GM12878 (cell line): ENCODE results near the gene PPP1R13L. TPM values are rescaled to one million over a fixed set of nuclear protein-coding genes. Genes with fewer than 3 reads are reported as not detected.

Experiments used
- ATAC-seq: fragments of 200-7000 bp; cut with Tn5 transposase; 3 replicates; pipeline ENCODE4 v1.9.1; 2020; ENCODE audit warnings: mild to moderate bottlenecking, moderate library complexity
- BruUV-seq: library from RNA; stranded (reverse); fragments of 400-500 nt; replicated peaks from 2 replicates; lab custom pipeline; 2021; lab: Mats Ljungman, UMichigan
- CTCF ChIA-PET: fragments of 300-600 bp; sonication (Branson Sonifier 250); formaldehyde crosslinking; extraction: SDS; loops from one replicate; lab custom pipeline; 2021; ENCODE audit warnings: inconsistent platforms; lab: Yijun Ruan, JAX
- POLR2A ChIA-PET: fragments of 350-600 bp; formaldehyde crosslinking; extraction: SDS; loops from one replicate; lab custom pipeline; 2021; ENCODE audit warnings: inconsistent platforms; lab: Charles Lee
- RAD21 ChIA-PET: fragments of 300-600 bp; sonication (Branson Sonifier 250); formaldehyde crosslinking; loops from one replicate; lab custom pipeline; 2023; ENCODE audit warnings: antibody characterized with exemption; ENCODE audit not compliant: unreplicated experiment; lab: Charles Lee
- SMC1A ChIA-PET: fragments of 300-600 bp; sonication (Branson Sonifier 250); formaldehyde crosslinking; loops from one replicate; lab custom pipeline; 2023; ENCODE audit not compliant: unreplicated experiment, uncharacterized antibody; lab: Charles Lee
- DNase-seq: peaks from one replicate; pipeline ENCODE4 v3.0.0-alpha.2; 2011; ENCODE audit warnings: low read depth, low spot score
- FAIRE-seq: peaks from 3 replicates; lab custom pipeline; 2011; peaks lifted over from hg19 to GRCh38; lab: Jason Lieb, UNC
- H2AFZ ChIP-seq: 2 replicates; pipeline ENCODE4 v1.6.0; 2011; ENCODE audit warnings: low read depth, low read length, control low read depth; ENCODE audit not compliant: control insufficient read depth
- H3K27ac ChIP-seq: 2 replicates; pipeline ENCODE4 v1.5.1; 2011; ENCODE audit warnings: control low read depth; ENCODE audit not compliant: control insufficient read depth, insufficient read depth
- H3K27me3 ChIP-seq, 2 experiments: replicated peaks in 1 of 2; 2 replicates each; pipeline versions ENCODE4 v1.6.0 to v1.6.1; 2011; ENCODE audit warnings: low read length in 1 of 2; ENCODE audit not compliant: control insufficient read depth in 2 of 2, insufficient read depth in 2 of 2
- H3K36me3 ChIP-seq, 2 experiments: 2 replicates each; pipeline ENCODE4 v1.5.1; 2011; ENCODE audit warnings: low read length in 1 of 2; ENCODE audit not compliant: control insufficient read depth in 2 of 2, insufficient read depth in 2 of 2
- H3K4me1 ChIP-seq: 2 replicates; pipeline ENCODE4 v1.6.1; 2011; ENCODE audit warnings: mild to moderate bottlenecking, low read length, moderate library complexity, mixed read lengths; ENCODE audit not compliant: control insufficient read depth, insufficient read depth
- H3K4me2 ChIP-seq: 2 replicates; pipeline ENCODE4 v1.6.0; 2011; ENCODE audit warnings: control low read depth; ENCODE audit not compliant: control insufficient read depth, insufficient read depth
- H3K4me3 ChIP-seq: fragments of 200-600 bp; sonication (generic); 2 replicates; pipeline ENCODE4 v1.5.1; 2016
- H3K79me2 ChIP-seq: 2 replicates; pipeline ENCODE4 v1.6.0; 2011; ENCODE audit warnings: low read length; ENCODE audit not compliant: control insufficient read depth, insufficient read depth
- H3K9ac ChIP-seq: 2 replicates; pipeline ENCODE4 v1.8.0; 2011; ENCODE audit warnings: low read length, control low read depth, mixed read lengths; ENCODE audit not compliant: control insufficient read depth, insufficient read depth
- H3K9me3 ChIP-seq: replicated peaks from 3 replicates; pipeline ENCODE4 v1.5.1; 2011; ENCODE audit warnings: mild to moderate bottlenecking, low read length; ENCODE audit not compliant: control insufficient read depth, insufficient read depth
- H4K20me1 ChIP-seq: 2 replicates; pipeline ENCODE4 v1.6.0; 2011; ENCODE audit not compliant: control insufficient read depth, insufficient read depth
- ATF2 ChIP-seq: IDR thresholded peaks from 2 replicates; pipeline ENCODE4 v1.6.1; 2012; ENCODE audit warnings: low read length, inconsistent platforms
- CUX1 ChIP-seq: IDR thresholded peaks from 2 replicates; pipeline ENCODE4 v1.6.1; 2012; ENCODE audit warnings: improper control_type of control experiment, low read depth, low read length; ENCODE audit not compliant: insufficient replicate concordance
- FOXM1 ChIP-seq: IDR thresholded peaks from 2 replicates; pipeline ENCODE4 v1.6.1; 2012; ENCODE audit warnings: low read depth, mild to moderate bottlenecking, inconsistent platforms, low read length, moderate library complexity
- JUND ChIP-seq: IDR thresholded peaks from 2 replicates; pipeline ENCODE4 v1.6.1; 2012; ENCODE audit warnings: low read depth, mild to moderate bottlenecking, low read length, improper control_type of control experiment, moderate library complexity
- SREBF1 ChIP-seq: IDR thresholded peaks from 2 replicates; pipeline ENCODE4 v1.6.1; 2012; ENCODE audit warnings: mild to moderate bottlenecking, low read length
- SREBF2 ChIP-seq: IDR thresholded peaks from 2 replicates; pipeline ENCODE4 v1.6.1; 2012; ENCODE audit warnings: mild to moderate bottlenecking, low read length
- ZBED1 ChIP-seq: IDR thresholded peaks from 2 replicates; pipeline ENCODE4 v1.6.1; 2016; ENCODE audit warnings: borderline replicate concordance
- ZZZ3 ChIP-seq: IDR thresholded peaks from 2 replicates; pipeline ENCODE4 v1.6.1; 2011; ENCODE audit warnings: low read depth; ENCODE audit not compliant: control insufficient read depth, insufficient read length
- WGBS: methylation state at CpG from one replicate; pipeline ENCODE4 v1.1.6; 2016; ENCODE audit warnings: low lambda C conversion rate; ENCODE audit not compliant: insufficient replicate concordance, insufficient coverage; ENCODE audit errors: missing lambda C conversion rate; 5-methylcytosine and 5-hydroxymethylcytosine counted together
- in situ Hi-C: fragments of 300-500 bp; cut with MboI; formaldehyde crosslinking; loops from 9 replicates; pipeline ENCODE4 v1.14.3; 2018; ENCODE audit warnings: mixed read lengths
- intact Hi-C: fragments of 100-400 bp; cut with micrococcal nuclease; formaldehyde crosslinking; loops from one replicate; pipeline ENCODE4 v1.14.2; 2022; ENCODE audit not compliant: unreplicated experiment
- polyA plus RNA-seq, 11 experiments: library from polyadenylated mRNA; depleted of rRNA in 4 of 11; unstranded in 6 of 11; stranded (reverse) in 5 of 11; fragments of >200 nt; fragmentation: Nextera tagmentation in 4 of 11; fragmentation: Illumina TruSeq in 1 of 11; extraction: Ambion mirVana in 4 of 11; extraction: Trizol in 1 of 11; gene quantifications; 1 replicate in 1 of 11; 2 replicates in 10 of 11; pipeline versions ENCODE4 v1.2.1 to v1.2.3, GENCODE V29; 2011 to 2016; ENCODE audit warnings: inconsistent platforms in 2 of 11, missing spikeins in 2 of 11, low read depth in 1 of 11
- total RNA-seq, 4 experiments: library from RNA; depleted of rRNA in 3 of 4; stranded (reverse); fragments of >200 nt in 3 of 4; fragmentation: Illumina TruSeq in 1 of 4; extraction: Trizol in 1 of 4; gene quantifications; 2 replicates each; pipeline versions ENCODE4 v1.2.1 to v1.2.3, GENCODE V29; 2013 to 2021

The PPP1R13L gene
- total and polyA plus RNA-seq, 10 of the 15 experiments (the other 5 are each of a cell fraction or from before 2014, with no cell fraction given): 0.40 to 10.0 (median 2.5) TPM

DNA sequence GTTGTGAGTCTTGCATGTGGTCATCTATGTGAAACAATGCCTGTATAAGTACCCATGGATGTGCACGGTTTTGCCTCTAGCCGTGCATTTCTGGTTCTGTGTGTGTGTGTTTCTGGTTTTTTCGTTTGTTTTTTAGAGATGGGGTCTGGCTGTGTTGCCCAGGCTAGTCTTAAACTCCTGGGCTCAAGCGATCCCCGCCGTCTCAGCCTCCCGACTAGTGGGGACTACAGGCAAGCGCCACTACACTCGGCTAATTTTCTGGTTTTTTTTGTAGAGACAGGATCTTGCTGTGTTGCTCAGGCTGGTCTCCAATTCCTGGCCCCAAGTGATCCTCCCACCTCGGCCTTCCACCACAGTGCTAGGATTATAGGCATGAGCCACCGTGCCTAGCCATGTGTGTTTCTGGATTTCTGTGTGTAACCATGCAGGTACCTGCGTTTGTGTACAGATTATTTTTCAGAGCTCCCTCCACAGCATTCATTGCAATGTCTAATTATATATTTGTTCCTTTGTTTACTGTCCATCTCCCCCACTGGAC, 47.0 kb upstream of the PPP1R13L start:
- Histone ChIP-seq H4K20me1 (no peaks in the 10 kb centered on the region), H3K27me3 (no peaks in the 10 kb centered on the region), H3K79me2 (peaks cover 3% of the 10 kb centered on the region; the same call in 1 of the 2 replicates), H3K9ac (no peak overlapping the region), H3K4me3 (no peak overlapping the region), H3K27ac (no peak overlapping the region), H3K4me1 (peaks cover 42% of the 10 kb centered on the region), H2AFZ (no peak overlapping the region; the same call in 1 of the 2 replicates), H3K4me2 (peak overlapping the region; percentile 70)
- ChIA-PET POLR2A (interaction anchor here (0.9 to 1.5 kb wide), 3 partner anchors 13 to 27 kb away, joined by 3 read pairs; no protein-coding TSS in a partner anchor), RAD21 (interaction anchor here (1.4 kb wide), 1 partner anchor 27 kb away, joined by 4 read pairs; no protein-coding TSS in a partner anchor), SMC1A (interaction anchor here (1.4 kb wide), 1 partner anchor 27 kb away, joined by 4 read pairs; no protein-coding TSS in a partner anchor)
- no TSS peak for BruUV-seq
- DNase-seq (no peak), ATAC-seq (no peak), FAIRE-seq (no peak)
- intact Hi-C loops (loop anchor here (2.0 kb wide), 1 partner anchor 17 kb away; no protein-coding TSS in a partner anchor), in situ Hi-C loops (loop anchor here (25.0 kb wide), 1 partner anchor 1690 kb away; the partner anchor contains the start of gene SMG9)
- 48% methylated on average over 12 of the region's 12 CpGs for WGBS
- TF ChIP-seq ZBED1 (no peak), SREBF2 (no peak), ZZZ3 (no peak), CUX1 (no peak), ATF2 (no peak), SREBF1 (no peak), JUND (no peak), FOXM1 (no peak)
- TF ChIP-seq, all 136 proteins: peak for 0
- Histone ChIP-seq H3K36me3 (no peaks in the 10 kb centered on the region), H3K9me3 (no peaks in the 10 kb centered on the region)
- CTCF ChIA-PET: interaction anchor here (0.9 to 3.2 kb wide), 4 partner anchors 9 to 27 kb away, joined by 3 to 13 read pairs (median 10); partner anchors contain the start of gene FOSB
